Loucy (cell line): Measurements from ENCODE around the gene ZNF774.
A peak's percentile ranks its signal among the peaks of the same experiment; 100 is the strongest.

Source experiments
- H2AFZ ChIP-seq: fragments of 200-600 bp; sonication (generic); 2 replicates; pipeline ENCODE4 v1.6.0; 2016; ENCODE audit warnings: antibody characterized with exemption, mild to moderate bottlenecking, low read length, moderate library complexity
- H3F3A ChIP-seq: fragments of 200-600 bp; 2 replicates; pipeline ENCODE4 v1.6.0; 2016; ENCODE audit warnings: antibody characterized with exemption, low read depth, mild to moderate bottlenecking
- H3K27me3 ChIP-seq: fragments of 200-600 bp; sonication (generic); 2 replicates; pipeline ENCODE4 v1.6.1; 2014; ENCODE audit warnings: low read length, mild to moderate bottlenecking; ENCODE audit not compliant: insufficient read depth, poor library complexity, severe bottlenecking
- H3K36me3 ChIP-seq: fragments of 200-600 bp; sonication (generic); 2 replicates; pipeline ENCODE4 v1.6.1; 2016; ENCODE audit warnings: low read length; ENCODE audit not compliant: insufficient read depth
- H3K4me1 ChIP-seq: fragments of 200-600 bp; sonication (generic); 2 replicates; pipeline ENCODE4 v1.5.1; 2014; ENCODE audit warnings: low read length, mild to moderate bottlenecking; ENCODE audit not compliant: insufficient read depth, poor library complexity, severe bottlenecking
- H3K4me2 ChIP-seq: fragments of 200-600 bp; sonication (generic); 2 replicates; pipeline ENCODE4 v1.6.0; 2014; ENCODE audit warnings: antibody characterized with exemption, low read length, low read depth, mild to moderate bottlenecking; ENCODE audit not compliant: poor library complexity, severe bottlenecking
- H3K4me3 ChIP-seq: fragments of 200-600 bp; sonication (generic); 2 replicates; pipeline ENCODE4 v1.5.1; 2014; ENCODE audit warnings: low read length, mild to moderate bottlenecking, mixed read lengths; ENCODE audit not compliant: poor library complexity, severe bottlenecking
- H3K79me2 ChIP-seq: fragments of 200-600 bp; sonication (generic); 2 replicates; pipeline ENCODE4 v1.6.1; 2014; ENCODE audit warnings: low read length; ENCODE audit not compliant: insufficient read depth
- H3K9ac ChIP-seq: fragments of 200-600 bp; sonication (generic); 2 replicates; pipeline ENCODE4 v1.6.0; 2014; ENCODE audit warnings: mild to moderate bottlenecking, low read depth, low read length, moderate library complexity; ENCODE audit not compliant: poor library complexity, severe bottlenecking
- H3K9me2 ChIP-seq: fragments of 200-600 bp; sonication (generic); replicated peaks from 2 replicates; pipeline ENCODE4 v1.6.1; 2016; ENCODE audit warnings: low read depth, low read length, mixed read lengths
- H3K9me3 ChIP-seq: fragments of 200-600 bp; sonication (generic); 2 replicates; pipeline ENCODE4 v1.6.1; 2014; ENCODE audit warnings: mild to moderate bottlenecking, antibody characterized with exemption, low read length, low read depth; ENCODE audit not compliant: insufficient read depth
- H4K20me1 ChIP-seq: fragments of 200-600 bp; sonication (generic); 2 replicates; pipeline ENCODE4 v1.6.0; 2014; ENCODE audit warnings: antibody characterized with exemption, low read length, mild to moderate bottlenecking; ENCODE audit not compliant: insufficient read depth, poor library complexity, severe bottlenecking
- CTCF ChIP-seq: fragments of 200-600 bp; sonication (generic); conservative IDR thresholded peaks from 2 replicates; pipeline ENCODE4 v1.5.1; 2014; ENCODE audit warnings: mild to moderate bottlenecking, antibody characterized with exemption, low read length
- EZH2phosphoT487 ChIP-seq: fragments of 200-600 bp; IDR thresholded peaks from 2 replicates; pipeline ENCODE4 v1.6.1; 2018; ENCODE audit warnings: antibody characterized with exemption, mild to moderate bottlenecking, moderate library complexity, borderline replicate concordance

Gene ZNF774

GRCh38 chr15:90376789-90377188 is 24.7 kb downstream of the ZNF774 start:
- Histone ChIP-seq H3K4me1 (peaks cover 29% of the 10 kb centered on the region), H3K9me2 (no peaks in the 10 kb centered on the region), H3K27me3 (no peaks in the 10 kb centered on the region), H3K36me3 (no peaks in the 10 kb centered on the region), H3F3A (0 out of 2 replicates have a peak, but pooled peaks cover 3% of the 10 kb centered on the region), H2AFZ (no peak overlapping the region), H3K4me3 (peak overlapping the region; percentile 51), H3K9me3 (peaks cover 10% of the 10 kb centered on the region), H3K4me2 (peak overlapping the region; percentile 68), H4K20me1 (no peaks in the 10 kb centered on the region), H3K9ac (peak overlapping the region; percentile 29), H3K79me2 (no peaks in the 10 kb centered on the region)
- no peak for TF ChIP-seq CTCF
- no peak for TF ChIP-seq EZH2phosphoT487

DNA sequence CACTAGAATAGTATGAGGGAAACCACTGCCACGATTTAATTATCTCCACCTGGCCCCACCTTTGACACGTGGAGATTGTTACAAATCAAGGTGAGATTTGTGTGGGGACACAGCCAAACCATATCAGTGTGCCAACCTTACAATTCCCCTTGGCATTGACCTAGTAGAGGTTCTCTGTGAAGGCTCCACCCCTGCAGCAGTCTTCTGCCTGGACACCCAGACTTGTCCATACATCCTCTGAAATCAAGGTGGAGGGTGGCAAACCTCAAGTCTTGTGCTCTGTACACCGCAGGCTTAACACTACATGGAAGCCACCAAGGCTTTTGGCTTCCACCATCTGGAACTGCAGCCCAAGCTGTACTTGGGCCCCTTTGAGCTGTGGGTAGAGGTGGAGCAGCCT is 27.2 kb downstream of the ZNF774 start:
- H3K4me1 ChIP-seq: peaks cover 41% of the 10 kb centered on the region
- H3K27me3 ChIP-seq: no peaks in the 10 kb centered on the region
- no peaks in the 10 kb centered on the region for H3K9me2 ChIP-seq
- H3K9ac ChIP-seq: no peak overlapping the region
- TF ChIP-seq CTCF: no peak
- TF ChIP-seq EZH2phosphoT487: no peak
- no peaks in the 10 kb centered on the region for H4K20me1 ChIP-seq
- no peak overlapping the region for H3K4me3 ChIP-seq
- H3F3A ChIP-seq: 0 out of 2 replicates have a peak, but pooled peaks cover 10% of the 10 kb centered on the region
- H3K9me3 ChIP-seq: peaks cover 10% of the 10 kb centered on the region
- H3K4me2 ChIP-seq: no peak overlapping the region
- H2AFZ ChIP-seq: no peak overlapping the region
- H3K79me2 ChIP-seq: no peaks in the 10 kb centered on the region
- H3K36me3 ChIP-seq: no peaks in the 10 kb centered on the region

GRCh38 chr15:90381515-90381914 is 29.4 kb downstream of the ZNF774 start:
- H3K4me2 ChIP-seq: no peak overlapping the region
- no peaks in the 10 kb centered on the region for H3K36me3 ChIP-seq
- H3K9me3 ChIP-seq: peaks cover 10% of the 10 kb centered on the region
- H3K4me3 ChIP-seq: no peak overlapping the region
- H3F3A ChIP-seq: 0 out of 2 replicates have a peak, but pooled peaks cover 10% of the 10 kb centered on the region
- H4K20me1 ChIP-seq: no peaks in the 10 kb centered on the region
- H3K9ac ChIP-seq: no peak overlapping the region
- no peaks in the 10 kb centered on the region for H3K27me3 ChIP-seq
- no peaks in the 10 kb centered on the region for H3K9me2 ChIP-seq
- H3K4me1 ChIP-seq: peaks cover 30% of the 10 kb centered on the region
- H3K79me2 ChIP-seq: no peaks in the 10 kb centered on the region
- TF ChIP-seq EZH2phosphoT487: no peak
- TF ChIP-seq CTCF: no peak
- H2AFZ ChIP-seq: no peak overlapping the region
